Measurements from ENCODE around the gene NPIPA5. TPM values are rescaled to one million over a fixed set of nuclear protein-coding genes. Genes with fewer than 3 reads are reported as not detected.
"Not testable (repeated sequence)": the region's sequence is repeated elsewhere in the genome, so short reads cannot be mapped to it uniquely, and the experiment has no call there.

The NPIPA5 gene
- polyA plus RNA-seq, 3 donors = 3.7 to 36.9 (median 22.0) TPM

GRCh38 chr16:15321221-15321620 lies 56.9 kb downstream of the NPIPA5 start:
- WGBS, 3 donors = 80 to 86% (median 83%) methylated on average over 2 of the region's 2 CpGs

DNA sequence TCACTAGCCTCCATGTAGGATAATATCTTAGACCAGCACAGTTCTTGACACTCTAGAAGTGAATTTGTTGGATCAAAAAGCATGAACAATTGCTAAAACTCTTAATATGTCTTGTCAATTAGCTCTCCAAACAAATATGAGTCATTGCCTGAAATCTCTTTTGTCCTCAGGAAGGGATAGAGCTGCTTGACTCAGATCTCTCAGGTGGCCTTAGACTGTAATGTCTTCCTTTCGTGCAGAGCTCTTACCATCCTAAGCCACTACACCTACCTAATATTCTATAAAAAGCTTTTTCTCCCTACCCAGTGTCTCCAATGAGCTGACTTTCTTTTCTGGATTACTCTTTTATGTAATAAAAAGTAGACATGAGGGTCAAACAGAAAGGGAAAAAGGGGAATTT lies 63.5 kb downstream of the NPIPA5 start:
- 75 to 86% (median 78%) methylated on average over 1 of the region's 1 CpG for WGBS, 3 donors
- H3K27ac ChIP-seq (ENCODE audit: low read depth, low read length) = not testable (repeated sequence)

More at GRCh38 chr16:15321221-15321620, 56.9 kb downstream of the NPIPA5 start:
- H3K27ac ChIP-seq (ENCODE audit: low read depth, low read length) = not testable (repeated sequence)

Other genes with a start within 250 kb of the NPIPA5 start
- 10 to 100 TPM in 1 of 3 donors, 1 to 10 TPM in 2; 2.2 to 12.7 (median 3.2) TPM for gene MPV17L, start 17.5 kb upstream of the NPIPA5 start, polyA plus RNA-seq
- gene BMERB1, start 56.3 kb upstream of the NPIPA5 start, polyA plus RNA-seq = 10 to 100 TPM; 18.8 to 45.9 (median 34.3) TPM

Data from adipose tissue (tissue), 3 donors.